Lower leg skin (tissue), 4 donors: ENCODE results near the gene TSPEAR. TPM values are rescaled to one million over a fixed set of nuclear protein-coding genes. Genes with fewer than 3 reads are reported as not detected.

Experiments
- DNase-seq, 2 donors: peaks; one replicate each; pipeline ENCODE4 v3.0.0-alpha.2; 2019; ENCODE audit warnings: low spot score in 2 of 2
- H3K4me3 ChIP-seq: fragments of 200-600 bp; sonication (generic); 2 replicates; pipeline ENCODE4 v1.5.1; 2017; ENCODE audit warnings: mild to moderate bottlenecking, low read depth; ENCODE audit not compliant: poor library complexity, severe bottlenecking
- CTCF ChIP-seq, 3 donors: fragments of 450-650 bp; IDR thresholded peaks; one replicate each; pipeline ENCODE4 v1.5.1; 2016; ENCODE audit warnings: antibody characterized with exemption in 3 of 3, mild to moderate bottlenecking in 3 of 3, moderate library complexity in 2 of 3
- POLR2A ChIP-seq, 2 donors: fragments of 450-650 bp; IDR thresholded peaks; one replicate each; pipeline ENCODE4 v1.6.1; 2016 to 2017; ENCODE audit warnings: antibody characterized with exemption in 2 of 2, mild to moderate bottlenecking in 1 of 2, moderate library complexity in 1 of 2
- WGBS, 2 donors: methylation state at CpG; one replicate each; pipeline ENCODE4 v1.1.5; 2018; 5-methylcytosine and 5-hydroxymethylcytosine counted together
- intact Hi-C: fragments of 100-400 bp; cut with DNase I; formaldehyde crosslinking; loops from one replicate; pipeline ENCODE4 v1.15.0; 2023; ENCODE audit warnings: low total_unique reads
- total RNA-seq, 4 donors: library from RNA; depleted of rRNA; stranded (reverse); fragments of >200 nt; gene quantifications; one replicate each; pipeline ENCODE4 v1.1.0, GENCODE V29; 2016

Gene TSPEAR
- total RNA-seq, 4 donors from 2014 or later = 0.06 TPM; not detected in 3

GRCh38 chr21:44524414-44525371 lies 186.7 kb downstream of the TSPEAR start:
- H3K4me3 ChIP-seq = no peak overlapping the region
- peak in 1 of 2 donors; percentile 28 for DNase-seq
- intact Hi-C loops = no loop called here
- 81 to 89% methylated on average over 2 of the region's 2 CpGs for WGBS, 2 donors
- TF ChIP-seq CTCF (IDR thresholded peaks at IDR 0.05) (no peak), POLR2A (IDR thresholded peaks at IDR 0.05) (no peak)

DNA sequence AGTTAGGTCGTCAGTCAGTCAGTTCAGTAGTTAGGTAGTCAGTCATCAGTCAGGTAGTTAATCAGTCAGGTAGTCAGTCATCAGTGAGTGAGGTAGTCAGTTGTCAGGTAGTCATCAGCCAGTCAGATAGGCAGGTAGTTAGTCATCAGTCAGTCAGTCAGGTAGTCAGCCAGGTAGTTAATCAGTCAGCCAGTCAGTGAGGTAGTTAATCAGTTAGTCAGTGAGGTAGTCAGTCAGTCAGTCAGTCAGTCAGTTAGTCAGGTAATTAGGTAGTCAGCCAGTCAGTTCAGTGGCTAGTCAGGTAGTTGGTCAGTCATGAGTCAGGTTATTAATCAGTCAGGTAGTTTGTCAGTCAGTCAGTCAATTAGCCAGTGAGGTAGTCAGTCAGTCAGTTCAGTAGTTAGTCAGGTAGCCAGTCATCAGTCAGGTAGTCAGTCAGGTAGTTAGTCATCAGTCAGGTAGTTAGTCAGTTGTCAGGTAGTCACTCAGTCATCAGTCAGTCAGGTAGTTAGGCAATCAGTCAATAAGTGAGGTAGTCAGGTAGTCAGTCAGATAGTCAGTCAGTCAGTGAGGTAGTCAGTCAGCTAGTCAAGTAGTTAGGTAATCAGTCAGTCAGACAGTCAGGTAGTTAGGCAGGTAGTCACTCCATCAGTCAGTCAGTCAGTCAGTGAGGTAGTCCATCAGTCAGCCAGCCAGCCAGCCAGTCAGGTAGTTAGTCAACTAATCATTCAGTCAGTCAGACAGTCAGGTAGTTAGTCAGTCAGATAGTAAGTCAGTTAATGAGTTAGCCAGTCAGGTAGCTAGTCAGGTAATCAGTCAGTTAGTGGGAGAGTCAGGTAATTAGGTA lies 187.6 kb downstream of the TSPEAR start:
- intact Hi-C loops = no loop called here
- no peak for DNase-seq

GRCh38 chr21:44522753-44523204 lies 188.6 kb downstream of the TSPEAR start:
- DNase-seq = peak in 1 of 2 donors; percentile 66
- intact Hi-C loops = no loop called here
- 60% methylated on average over 1 of the region's 1 CpG; no CpG with 5 or more reads in 1 of the 2 donors for WGBS, 2 donors
- H3K4me3 ChIP-seq = no peak overlapping the region
- TF ChIP-seq POLR2A (IDR thresholded peaks at IDR 0.05) (no peak), CTCF (IDR thresholded peaks at IDR 0.05) (no peak)

More for the DNA sequence above, 187.6 kb downstream of the TSPEAR start:
- 89 to 94% methylated on average over 1 of the region's 1 CpG for WGBS, 2 donors
- no peak for TF ChIP-seq CTCF (IDR thresholded peaks at IDR 0.05)
- no peak overlapping the region for H3K4me3 ChIP-seq

DNA sequence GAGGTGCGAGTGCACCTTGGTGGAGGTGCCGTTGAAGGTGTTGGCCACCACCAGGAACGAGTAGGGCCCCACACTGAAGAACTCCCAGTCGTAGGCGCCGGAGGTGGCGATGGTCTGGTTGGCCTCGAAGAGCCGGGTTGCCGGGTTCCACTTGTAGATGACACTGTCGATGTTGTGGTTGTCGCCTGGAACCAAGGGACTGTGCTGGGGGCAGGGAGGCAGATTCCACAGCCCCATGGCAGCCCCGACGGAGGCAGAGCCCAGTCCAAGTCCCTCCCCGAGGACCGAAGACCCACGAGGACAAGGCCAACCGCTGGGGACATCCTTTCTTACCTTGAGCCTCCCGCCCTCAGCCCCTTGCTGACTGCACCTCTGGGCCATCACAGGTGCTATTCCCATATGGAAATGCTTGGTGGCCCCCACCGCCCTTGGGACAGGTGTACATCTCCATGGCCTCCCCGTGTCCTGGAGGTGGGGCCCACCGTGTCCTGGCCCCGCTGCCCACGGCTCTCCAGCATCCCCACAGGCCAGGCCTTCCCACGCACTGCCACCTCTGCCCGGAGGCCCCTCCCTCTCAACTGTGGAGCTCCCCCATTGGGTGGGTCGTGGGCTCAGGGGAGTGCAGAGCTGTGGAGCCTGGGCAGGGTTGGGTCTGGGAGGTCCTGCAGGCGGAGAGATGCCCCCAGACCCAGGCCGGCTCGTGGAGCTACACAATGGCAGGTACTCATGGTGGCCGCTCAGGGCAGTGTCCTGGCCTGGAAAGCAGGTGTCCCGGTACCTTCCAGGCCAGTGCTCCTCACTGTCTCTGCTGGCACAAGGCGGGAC lies 189.2 kb downstream of the TSPEAR start:
- intact Hi-C loops = no loop called here
- H3K4me3 ChIP-seq = no peak overlapping the region
- WGBS, 2 donors = 89 to 92% methylated on average over 20 to 27 of the region's 33 CpGs
- DNase-seq = peak in 1 of 2 donors; percentile 76
- TF ChIP-seq POLR2A (IDR thresholded peaks at IDR 0.05) (no peak), CTCF (IDR thresholded peaks at IDR 0.05) (no peak)

DNA sequence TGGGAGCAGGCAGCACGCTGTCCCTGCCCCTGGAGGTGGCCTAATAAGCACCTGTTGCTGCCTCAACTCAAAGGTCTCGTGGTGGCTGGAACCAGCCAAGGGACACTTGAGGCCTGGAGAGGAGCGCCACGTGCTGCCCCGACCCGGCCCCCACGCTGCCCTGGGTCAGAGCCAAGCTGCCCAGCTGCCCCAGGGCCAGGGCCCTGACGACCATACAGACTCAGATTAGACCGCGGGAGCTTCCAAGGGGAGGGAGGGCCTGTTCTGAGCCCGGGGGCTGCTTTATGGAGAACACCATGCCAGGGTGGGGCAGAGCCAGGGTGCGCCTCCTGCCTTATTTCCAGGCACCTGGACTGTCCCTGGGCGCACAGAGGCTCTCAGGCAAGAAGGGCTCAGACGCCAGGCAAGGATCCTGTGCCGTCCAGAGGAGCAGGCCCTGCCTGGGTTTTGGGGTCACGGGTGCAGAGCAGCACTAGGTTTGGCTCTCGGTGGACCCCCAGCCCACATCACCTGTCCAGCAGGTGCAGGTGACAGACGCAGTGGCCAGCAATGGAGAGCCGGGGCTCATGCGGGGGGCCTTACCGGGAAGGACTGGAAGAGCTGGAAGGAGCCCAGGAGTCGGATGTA lies 190.0 kb downstream of the TSPEAR start:
- no peak for DNase-seq
- 81 to 90% methylated on average over 16 to 22 of the region's 22 CpGs for WGBS, 2 donors
- H3K4me3 ChIP-seq = no peak overlapping the region
- intact Hi-C loops = no loop called here
- no peak for TF ChIP-seq CTCF (IDR thresholded peaks at IDR 0.05)
- TF ChIP-seq POLR2A (IDR thresholded peaks at IDR 0.05) = no peak
